Kidney (tissue), 14 donors: ENCODE data around the gene SCRN2. TPM values are rescaled to one million over a fixed set of nuclear protein-coding genes. Genes with fewer than 3 reads are reported as not detected.

Experiments used
- DNase-seq, 5 donors: peaks; one replicate each; pipeline ENCODE4 v3.0.0-alpha.2; 2013 to 2020
- FAIRE-seq: peaks from 2 replicates; lab custom pipeline; 2012; peaks lifted over from hg19 to GRCh38; lab: Jason Lieb, UNC
- H3K27ac ChIP-seq, 2 donors: one replicate each; pipeline ENCODE4 v1.7.0; 2013; ENCODE audit warnings: low read depth in 2 of 2, low read length in 2 of 2, inconsistent platforms in 1 of 2
- H3K27me3 ChIP-seq: one replicate; pipeline ENCODE4 v1.7.1; 2013; ENCODE audit warnings: low read length, inconsistent platforms; ENCODE audit not compliant: control insufficient read depth, insufficient read depth
- H3K36me3 ChIP-seq, 3 donors: one replicate each; pipeline versions ENCODE4 v1.7.0 to v1.7.1; 2013; ENCODE audit warnings: low read length in 3 of 3, control low read depth in 1 of 3, inconsistent platforms in 1 of 3; ENCODE audit not compliant: insufficient read depth in 3 of 3, control insufficient read depth in 2 of 3
- H3K4me1 ChIP-seq, 3 donors: one replicate each; pipeline versions ENCODE4 v1.7.0 to v1.7.1; 2013; ENCODE audit warnings: low read length in 3 of 3, inconsistent platforms in 1 of 3, low read depth in 1 of 3; ENCODE audit not compliant: control insufficient read depth in 2 of 3, insufficient read depth in 2 of 3
- H3K4me3 ChIP-seq, 3 donors: one replicate each; pipeline versions ENCODE4 v1.7.0 to v1.8.1; 2013; ENCODE audit warnings: low read length in 3 of 3, control low read depth in 1 of 3, inconsistent platforms in 1 of 3
- H3K9ac ChIP-seq, 3 donors: one replicate each; pipeline versions ENCODE4 v1.7.0 to v1.7.1; 2013; ENCODE audit warnings: low read length in 3 of 3, control low read depth in 1 of 3, inconsistent platforms in 1 of 3
- H3K9me3 ChIP-seq, 3 donors: one replicate each; pipeline versions ENCODE4 v1.7.0 to v1.7.1; 2013; ENCODE audit warnings: low read length in 3 of 3, control low read depth in 1 of 3, inconsistent platforms in 1 of 3; ENCODE audit not compliant: control insufficient read depth in 2 of 3, insufficient read depth in 1 of 3
- intact Hi-C: fragments of 100-400 bp; cut with DNase I; formaldehyde crosslinking; loops from one replicate; pipeline ENCODE4 v1.11.1; 2022
- polyA plus RNA-seq: library from polyadenylated mRNA; stranded (reverse); fragments of 350-450 nt; fragmentation: Illumina TruSeq; extraction: RNeasy Lipid Tissue Mini Kit (QIAGEN cat#74804); gene quantifications from one replicate; pipeline ENCODE4 v1.2.3, GENCODE V29; 2014; ENCODE audit warnings: low read depth, low replicate concordance; ENCODE audit not compliant: insufficient read depth
- total RNA-seq: library from RNA; stranded (reverse); fragmentation: NEBNext Ultra II Directional; extraction: Animal tissue kit (Norgen Biotek cat#: 25700); gene quantifications from one replicate; pipeline ENCODE4 v1.2.1, GENCODE V29; 2021
- TF ChIP-seq, protein P1 (sequence below): IDR thresholded peaks from 3 replicates; pipeline ENCODE4 v1.5.1; 2012; ENCODE audit warnings: mild to moderate bottlenecking, moderate library complexity, borderline replicate concordance; ENCODE audit not compliant: insufficient read depth; ENCODE audit errors: extremely low read depth
- donor health status: control.
- donor health status: control.
- donor health status: control.
- donor health status: control.
- donor health status: control.
- donor health status: DM: yes; HTN: yes; CAD: no.
- donor health status: Normal renal cell carcinoma (clear cell type).

SCRN2 gene
- total and polyA plus RNA-seq, 2 donors from 2014 or later: 40.3 to 172 TPM

DNA sequence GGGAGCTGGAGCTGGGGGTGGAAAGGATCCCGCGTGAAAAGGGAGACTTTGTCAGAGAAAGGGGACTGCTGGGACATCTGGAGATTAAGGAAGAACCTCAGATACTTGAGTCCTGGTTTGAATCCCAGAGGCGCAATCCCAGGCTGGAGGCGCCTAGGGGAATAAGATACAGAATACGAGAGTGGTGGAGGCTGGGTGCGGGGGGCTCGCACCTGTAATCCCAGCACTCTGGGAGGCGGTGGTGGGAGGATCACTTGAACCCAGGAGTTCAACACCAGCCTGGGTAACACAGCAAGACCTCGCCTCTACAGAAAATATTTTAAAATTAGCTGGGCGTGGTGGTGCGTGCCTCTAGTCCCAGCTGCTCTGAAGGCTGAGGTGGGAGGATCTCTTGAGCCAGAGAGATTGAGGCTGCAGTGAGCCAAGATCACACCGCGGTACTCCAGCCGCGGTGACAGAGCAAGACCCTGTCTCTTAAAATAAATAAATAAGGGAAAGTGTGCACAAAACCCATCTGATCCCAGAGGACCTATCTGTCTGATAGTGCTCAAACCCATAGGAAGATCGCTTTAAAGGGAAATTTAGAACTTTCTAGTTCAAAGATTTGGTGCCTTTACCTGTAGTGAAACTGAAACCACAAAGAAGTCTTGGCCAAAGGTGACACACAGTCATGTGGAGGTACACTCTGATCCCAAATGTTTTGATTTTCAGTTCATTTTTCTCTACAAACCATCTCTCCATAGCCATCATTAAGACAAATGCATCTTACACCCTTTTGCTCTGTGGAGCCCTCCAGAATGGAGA, 617 bp upstream of the SCRN2 start:
- Histone ChIP-seq H3K4me3 (peak overlapping the region in 1 of 3 donors; percentile 91), H3K36me3 (peaks cover 0 to 10% (median 0%) of the 10 kb centered on the region in 3 donors), H3K9ac (peak overlapping the region in 2 of 3 donors; percentile 31 to 87), H3K27ac (peak overlapping the region; percentile 16 to 61), H3K27me3 (no peaks in the 10 kb centered on the region), H3K4me1 (peaks cover 0 to 33% (median 28%) of the 10 kb centered on the region in 3 donors), H3K9me3 (no peaks in the 10 kb centered on the region)
- TF ChIP-seq, protein P1, sequence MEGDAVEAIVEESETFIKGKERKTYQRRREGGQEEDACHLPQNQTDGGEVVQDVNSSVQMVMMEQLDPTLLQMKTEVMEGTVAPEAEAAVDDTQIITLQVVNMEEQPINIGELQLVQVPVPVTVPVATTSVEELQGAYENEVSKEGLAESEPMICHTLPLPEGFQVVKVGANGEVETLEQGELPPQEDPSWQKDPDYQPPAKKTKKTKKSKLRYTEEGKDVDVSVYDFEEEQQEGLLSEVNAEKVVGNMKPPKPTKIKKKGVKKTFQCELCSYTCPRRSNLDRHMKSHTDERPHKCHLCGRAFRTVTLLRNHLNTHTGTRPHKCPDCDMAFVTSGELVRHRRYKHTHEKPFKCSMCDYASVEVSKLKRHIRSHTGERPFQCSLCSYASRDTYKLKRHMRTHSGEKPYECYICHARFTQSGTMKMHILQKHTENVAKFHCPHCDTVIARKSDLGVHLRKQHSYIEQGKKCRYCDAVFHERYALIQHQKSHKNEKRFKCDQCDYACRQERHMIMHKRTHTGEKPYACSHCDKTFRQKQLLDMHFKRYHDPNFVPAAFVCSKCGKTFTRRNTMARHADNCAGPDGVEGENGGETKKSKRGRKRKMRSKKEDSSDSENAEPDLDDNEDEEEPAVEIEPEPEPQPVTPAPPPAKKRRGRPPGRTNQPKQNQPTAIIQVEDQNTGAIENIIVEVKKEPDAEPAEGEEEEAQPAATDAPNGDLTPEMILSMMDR: no peak
- DNase-seq (no peak), FAIRE-seq (no peak)
- intact Hi-C loops: loop anchor here (10.0 kb wide), 1 partner anchor 173 kb away; no protein-coding TSS in a partner anchor

DNA sequence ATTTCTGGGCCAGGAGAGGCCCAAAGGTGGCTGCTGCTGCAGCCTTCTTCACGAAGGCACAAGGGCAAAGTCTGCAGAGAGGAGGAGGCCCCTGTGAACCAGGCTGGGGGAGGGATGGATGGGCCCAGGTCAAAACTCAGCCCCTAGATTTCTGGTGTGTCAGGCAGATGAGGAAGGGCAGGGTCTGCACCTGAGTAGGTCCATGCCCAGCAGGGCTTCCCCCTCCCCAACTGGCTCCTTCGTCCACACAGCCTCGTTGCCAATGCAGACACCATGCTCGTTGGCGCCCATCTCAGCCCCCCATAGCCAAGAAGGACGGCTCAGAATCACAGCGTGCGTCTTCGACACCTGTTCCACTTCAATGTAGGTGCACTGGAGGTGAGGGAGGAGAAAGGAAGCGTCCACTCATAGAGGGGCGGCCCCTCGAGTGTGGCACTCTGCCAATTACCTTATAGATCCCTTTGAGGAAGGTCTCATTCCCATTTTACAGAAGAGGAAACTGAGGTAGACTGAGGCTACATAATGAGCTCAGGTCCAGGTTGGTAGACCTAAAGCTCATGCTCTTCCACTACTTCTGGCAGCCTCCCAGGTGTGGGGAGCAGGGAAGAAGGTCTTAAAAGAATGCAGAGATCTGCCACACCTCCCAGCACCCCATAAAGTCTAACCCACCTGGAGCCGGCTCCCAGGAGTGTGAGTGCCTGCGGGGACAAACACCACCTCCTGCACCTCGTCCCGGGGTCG, 902 bp downstream of the SCRN2 start:
- intact Hi-C loops: loop anchor here (10.0 kb wide), 1 partner anchor 175 kb away; no protein-coding TSS in a partner anchor
- FAIRE-seq: no peak
- H3K4me1 ChIP-seq: peaks cover 0 to 33% (median 28%) of the 10 kb centered on the region in 3 donors
- H3K9me3 ChIP-seq: no peaks in the 10 kb centered on the region
- TF ChIP-seq, protein P1: no peak
- no peaks in the 10 kb centered on the region for H3K27me3 ChIP-seq
- DNase-seq: peak in 2 of 5 donors; percentile 37 to 64
- H3K36me3 ChIP-seq: peaks cover 0 to 23% (median 3%) of the 10 kb centered on the region in 3 donors
- H3K9ac ChIP-seq: peak overlapping the region; percentile 61 to 87 (median 72)
- peak overlapping the region; percentile 1 to 74 for H3K27ac ChIP-seq
- H3K4me3 ChIP-seq: peak overlapping the region; percentile 68 to 91 (median 83)

DNA sequence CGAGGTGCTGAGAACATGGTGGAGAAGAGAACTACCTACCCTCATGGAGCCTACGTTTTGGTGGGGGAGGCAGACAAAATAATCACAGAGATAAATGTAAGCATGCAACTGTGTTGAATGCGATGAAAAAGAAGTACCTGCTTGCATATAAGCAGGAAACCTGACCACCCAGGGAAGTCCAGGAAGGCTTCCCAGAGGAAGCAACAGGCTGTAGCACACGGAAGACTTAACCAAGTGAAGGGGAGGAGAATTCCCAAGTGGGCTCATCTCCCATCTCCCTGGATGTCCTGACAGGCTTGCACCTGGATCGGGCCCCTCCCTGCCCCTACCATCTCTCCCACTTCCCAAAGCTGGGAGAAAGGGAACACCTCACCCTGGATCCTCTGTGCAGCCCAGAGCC, 2.0 kb downstream of the SCRN2 start:
- H3K27me3 ChIP-seq: no peaks in the 10 kb centered on the region
- intact Hi-C loops: no loop called here
- TF ChIP-seq, protein P1: no peak
- no peaks in the 10 kb centered on the region for H3K9me3 ChIP-seq
- DNase-seq (no peak), FAIRE-seq (no peak)
- H3K36me3 ChIP-seq: peaks cover 0 to 23% (median 3%) of the 10 kb centered on the region in 3 donors
- H3K9ac ChIP-seq: no peak overlapping the region
- H3K4me1 ChIP-seq: peaks cover 0 to 33% (median 28%) of the 10 kb centered on the region in 3 donors
- peak overlapping the region in 2 of 3 donors; percentile 48 to 91 for H3K4me3 ChIP-seq
- H3K27ac ChIP-seq: no peak overlapping the region
